ENCODE results near the gene GPR62.

GPR62 gene

DNA sequence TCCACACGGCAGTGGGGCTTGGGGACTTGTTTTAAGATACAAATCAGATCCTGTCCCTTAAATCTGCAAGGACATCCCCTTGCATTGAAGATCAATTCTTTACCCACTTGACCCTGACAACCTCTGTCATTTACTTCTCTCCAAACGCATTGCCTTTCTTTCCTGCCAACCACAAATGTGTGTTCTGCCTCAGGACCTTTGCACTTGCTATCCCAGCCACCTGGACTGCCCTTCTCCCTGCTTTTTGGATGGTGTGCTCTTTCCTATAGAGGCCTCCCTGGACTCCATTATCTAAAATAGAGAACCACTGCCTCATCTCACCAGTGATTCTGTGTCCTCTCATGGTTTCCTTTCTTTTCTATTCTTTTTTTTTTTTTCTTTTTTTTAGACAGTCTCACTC is 42.0 kb downstream of the GPR62 start:
- DNase-seq = no peak

DNA sequence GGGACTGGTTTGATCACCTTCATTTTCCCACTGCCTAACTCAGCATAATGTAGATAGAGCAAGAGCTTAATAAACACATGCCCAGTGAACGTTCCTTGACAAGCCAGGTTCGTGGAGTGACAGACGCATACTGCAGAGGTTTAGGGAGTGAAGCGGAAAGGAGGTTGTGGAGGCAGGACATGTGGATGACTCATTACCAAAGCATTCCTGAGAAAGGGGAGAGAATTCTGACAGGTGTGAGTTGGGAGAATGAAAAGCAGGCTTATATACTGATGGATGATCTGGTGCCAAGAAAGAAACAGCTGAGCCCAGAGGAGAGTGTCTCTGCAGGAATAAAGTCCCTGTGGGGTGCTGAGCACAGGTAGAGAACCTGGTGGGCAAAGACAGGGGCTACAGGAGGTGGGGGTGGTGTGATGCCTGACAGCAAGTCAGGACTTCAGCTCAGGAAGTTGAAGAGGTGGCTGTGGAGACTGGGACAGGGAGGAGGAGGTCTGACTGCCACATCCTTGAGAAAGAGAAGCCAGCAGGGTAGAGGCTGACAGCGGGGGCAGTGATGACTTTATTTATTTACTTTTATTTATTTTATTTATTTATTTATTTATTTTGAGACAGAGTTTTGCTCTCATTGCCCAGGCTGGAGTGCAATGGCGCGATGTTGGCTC is 42.9 kb downstream of the GPR62 start:
- peak; percentile 3 for DNase-seq

DNA sequence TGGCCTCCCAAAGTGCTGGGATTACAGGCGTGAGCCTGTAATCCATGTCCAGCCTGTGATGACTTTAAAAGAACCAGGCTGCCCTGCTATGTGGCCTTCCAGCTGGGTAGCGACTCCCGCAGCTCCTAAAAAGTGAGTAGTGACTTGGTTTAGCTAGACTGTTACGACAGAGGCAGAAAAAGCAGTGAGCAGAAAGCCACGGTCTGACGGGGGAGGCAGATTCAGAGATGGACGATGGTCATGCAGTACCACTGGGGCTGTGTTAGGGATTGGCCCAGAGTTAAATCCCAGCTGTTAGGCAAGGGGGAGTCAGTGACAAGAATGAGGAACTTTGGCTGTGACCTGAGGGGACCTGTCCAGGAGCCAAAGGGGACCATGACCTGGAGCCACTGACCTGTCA is 43.6 kb downstream of the GPR62 start:
- DNase-seq = no peak

DNA sequence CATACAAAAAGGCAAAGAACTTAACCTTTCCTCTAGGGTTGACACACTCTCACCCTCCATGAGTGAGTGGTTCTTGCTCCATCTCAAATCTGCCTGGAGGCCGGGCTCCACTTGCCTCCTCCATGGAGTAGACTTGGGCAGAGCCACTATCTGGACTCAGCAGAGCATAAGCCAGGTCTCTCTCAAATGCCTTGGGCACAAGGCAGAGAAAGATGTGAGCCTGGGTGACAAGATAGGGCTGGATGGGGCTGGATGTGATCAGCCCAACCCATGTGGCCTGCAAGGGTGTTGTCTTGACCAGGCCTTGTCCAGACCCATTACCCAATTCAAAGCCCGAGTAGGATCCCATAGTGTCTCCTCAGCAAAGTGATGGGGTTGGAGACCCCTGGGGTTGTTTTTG is 44.7 kb downstream of the GPR62 start:
- no peak for DNase-seq

DNA sequence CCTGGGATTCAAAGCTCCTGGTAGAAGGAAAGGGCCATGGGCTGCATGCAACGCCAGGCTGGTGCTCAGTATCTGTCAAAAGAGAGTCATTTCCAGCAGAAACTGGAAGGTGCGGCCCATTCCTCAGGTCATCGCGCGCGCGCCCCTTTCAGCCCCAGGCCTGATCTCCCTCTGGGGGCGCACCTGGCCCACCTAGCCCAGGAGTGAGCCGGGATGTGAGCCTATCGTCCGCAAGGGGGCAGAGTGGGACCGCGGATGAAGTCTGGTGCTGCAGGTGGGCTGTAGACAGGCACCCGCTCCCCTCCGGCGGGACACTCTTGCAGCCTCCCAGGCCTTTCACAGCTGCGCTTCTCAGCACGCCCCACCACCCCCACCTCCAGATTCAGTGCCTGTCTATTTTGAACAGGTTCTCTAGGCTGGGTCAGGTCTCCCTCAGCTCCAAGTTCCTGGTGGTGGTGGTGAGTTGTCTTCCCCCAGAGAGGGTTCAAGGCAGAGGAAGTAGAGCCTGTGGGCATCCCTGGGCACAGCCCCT is 46.3 kb downstream of the GPR62 start:
- DNase-seq = peak; percentile 78

DNA sequence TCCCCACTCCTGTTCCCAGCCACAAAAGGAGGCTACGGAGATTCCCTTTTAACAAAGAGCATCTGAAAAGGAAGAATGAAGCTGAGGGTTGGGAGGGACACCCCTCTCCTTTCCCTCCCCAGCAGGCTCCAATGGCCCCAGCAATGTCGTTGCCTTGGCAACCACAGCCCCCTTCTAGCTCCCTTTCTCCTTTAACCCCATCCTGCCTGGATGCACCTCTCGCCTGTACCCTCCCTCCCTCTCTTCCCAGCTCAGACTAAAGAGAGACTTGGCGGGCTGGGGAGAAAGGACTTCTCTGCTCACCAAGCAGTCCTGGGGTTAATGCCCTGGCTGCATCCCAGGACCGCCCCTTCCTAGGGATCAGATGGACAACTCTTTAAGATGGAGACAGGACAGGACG is 47.6 kb downstream of the GPR62 start:
- DNase-seq = no peak

DNA sequence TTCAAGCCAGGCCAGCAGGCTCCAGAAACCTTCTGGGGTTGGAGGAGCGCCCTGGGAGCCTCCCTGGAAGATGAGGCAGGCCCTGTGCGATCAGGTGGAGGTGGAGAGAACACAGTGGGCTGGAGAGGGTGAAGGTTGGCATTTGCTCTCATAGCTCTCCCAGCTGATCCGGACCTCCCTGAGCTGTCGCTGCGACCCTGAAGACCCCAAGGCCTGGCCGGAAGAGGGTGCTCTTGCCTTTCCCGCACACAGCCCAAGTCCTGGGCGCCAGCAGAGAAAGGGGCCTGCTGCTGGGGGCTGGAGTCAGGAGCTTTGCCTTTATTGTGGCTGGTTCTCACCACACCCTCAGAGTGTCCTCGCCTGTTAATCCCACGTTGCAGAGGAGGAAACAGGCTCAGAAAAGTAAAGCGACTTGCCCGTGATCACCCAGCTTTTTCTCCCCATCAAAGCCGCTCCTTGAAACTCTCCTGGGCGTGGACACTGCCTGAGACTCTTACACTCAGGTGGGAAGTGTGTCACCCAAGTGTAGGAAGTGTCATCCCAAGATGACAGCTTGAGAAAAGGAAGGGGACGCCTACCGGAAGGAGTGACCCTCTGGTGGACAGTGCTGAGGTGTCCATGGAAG is 49.1 kb downstream of the GPR62 start:
- DNase-seq = no peak

DNA sequence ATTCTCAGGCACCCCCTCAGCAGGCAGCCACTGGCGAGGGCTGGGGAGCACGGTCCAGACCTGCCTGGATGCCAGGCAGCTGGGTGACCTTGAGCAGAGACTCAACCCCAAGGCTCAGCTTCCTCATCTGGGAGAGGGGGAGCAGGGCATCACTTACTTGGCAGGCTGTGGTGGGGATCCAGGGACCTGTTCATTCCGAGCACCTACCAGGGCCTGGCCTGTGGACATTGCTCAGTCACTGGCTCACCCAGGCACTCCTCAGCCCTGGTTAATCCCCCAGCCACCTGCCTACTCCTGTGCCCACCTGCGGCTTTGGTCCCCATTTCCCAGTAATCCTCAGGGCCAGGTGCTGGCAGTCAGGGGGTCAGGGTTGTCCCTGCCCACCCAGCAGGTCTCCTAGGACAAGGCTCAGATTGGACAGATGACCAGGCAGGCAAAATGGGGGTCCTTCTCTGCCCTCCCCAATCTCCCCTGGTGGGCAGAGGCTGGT is 49.8 kb downstream of the GPR62 start:
- DNase-seq = no peak

DNA sequence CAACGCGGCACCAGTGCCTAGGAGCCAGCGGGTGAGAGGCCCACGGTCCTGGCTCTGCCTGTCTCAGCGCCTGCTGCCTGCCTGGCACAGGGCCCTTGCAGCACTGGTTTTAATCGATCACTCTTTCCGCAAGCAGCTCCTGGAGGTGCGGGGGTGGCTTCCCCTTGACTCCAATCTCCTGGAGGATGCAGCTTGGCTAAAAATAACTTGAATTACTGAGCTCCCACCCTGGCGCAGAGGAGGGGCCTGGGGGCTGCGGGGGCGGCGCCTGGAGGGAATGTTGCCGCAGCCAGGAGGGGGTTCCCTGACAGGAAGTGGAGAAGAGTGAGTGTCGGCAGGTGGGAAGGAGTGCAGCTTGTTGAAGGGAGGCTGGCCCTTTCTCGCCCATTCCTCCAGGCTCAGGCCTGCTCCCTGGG is 50.4 kb downstream of the GPR62 start:
- DNase-seq = peak; percentile 55

DNA sequence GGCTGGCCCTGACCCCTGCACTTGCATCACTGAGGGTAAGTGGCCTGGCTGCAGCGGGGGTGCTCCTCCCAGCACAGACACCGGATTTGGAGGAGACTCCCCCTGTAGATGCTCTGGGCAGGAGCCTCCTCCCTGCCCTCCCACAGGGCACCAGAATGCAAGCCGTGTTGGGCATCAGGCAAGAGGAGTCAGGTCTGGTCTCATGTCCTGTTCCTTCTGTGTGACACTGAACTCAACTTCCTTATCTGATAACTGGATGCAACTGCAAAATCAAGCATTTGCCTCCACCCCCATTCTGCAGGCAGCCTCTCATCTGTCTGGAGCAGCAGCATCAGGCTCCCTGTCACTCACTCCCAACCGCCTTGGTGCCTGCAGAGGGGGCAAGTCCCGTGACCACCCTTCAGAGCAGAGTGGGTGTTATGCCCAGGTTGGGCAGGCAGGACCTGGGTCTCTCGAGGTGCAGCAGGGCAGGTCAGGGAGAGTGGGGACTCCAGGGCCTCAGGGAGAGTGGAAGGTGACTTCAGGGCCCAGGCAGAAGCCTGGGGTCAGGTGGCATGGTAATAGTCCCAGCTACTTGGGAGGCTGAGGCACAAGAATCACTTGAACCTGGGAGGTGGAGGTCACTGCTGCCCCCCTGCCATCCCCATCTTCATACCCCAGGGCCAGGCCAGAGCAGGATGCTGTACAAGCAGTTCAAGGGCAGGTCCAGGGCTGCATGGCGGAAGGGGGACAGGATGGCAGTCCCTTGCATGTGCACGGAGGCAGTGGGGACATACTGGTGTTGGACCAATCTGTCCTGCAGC is 51.0 kb downstream of the GPR62 start:
- DNase-seq = no peak

DNA sequence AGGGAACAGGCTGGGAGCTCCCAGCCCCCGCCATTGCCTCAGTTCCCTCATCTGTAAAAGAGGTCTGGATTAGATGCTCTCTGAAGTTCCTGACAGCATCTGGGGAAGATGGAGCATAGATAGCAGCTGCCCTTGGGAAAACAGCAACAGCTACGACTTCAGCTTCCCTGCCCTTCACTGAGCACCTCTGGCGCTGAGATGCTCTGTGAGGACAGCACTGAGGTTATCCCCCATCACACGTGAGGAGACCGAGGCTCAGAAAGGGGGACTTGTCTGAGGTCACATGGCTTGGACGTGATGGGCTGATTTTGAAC is 51.6 kb downstream of the GPR62 start:
- no peak for DNase-seq
